DMS114 treated with DMSO at 0.1 percent for 48 hours (cell line): ENCODE measurements around the gene DYSF.
"Not testable (repeated sequence)": the region's sequence is repeated elsewhere in the genome, so short reads cannot be mapped to it uniquely, and the experiment has no call there.

Source experiments
- DNase-seq: peaks from one replicate; lab custom pipeline; 2025; ENCODE audit not compliant: unreplicated experiment; lab: John Stamatoyannopoulos, UW

Gene DYSF

DNA sequence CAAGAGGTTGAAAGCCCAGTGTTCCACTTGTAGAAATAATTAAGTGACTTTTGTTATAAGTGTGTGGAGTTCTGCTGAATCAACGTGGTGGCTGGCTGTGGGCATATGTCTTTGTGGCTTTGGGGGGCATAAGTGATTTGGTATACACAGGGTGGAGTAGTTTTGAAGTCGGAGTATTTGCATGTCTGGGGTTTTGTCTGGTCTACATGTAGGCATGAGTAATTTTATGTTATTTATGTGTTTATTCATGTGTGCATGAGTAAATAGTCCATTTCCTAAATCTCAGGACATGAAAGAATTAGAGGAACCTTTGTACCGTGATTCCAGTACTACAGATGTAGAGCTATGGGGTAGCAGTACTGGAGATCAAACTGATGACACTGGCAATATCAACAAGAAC, 179.7 kb downstream of the DYSF start:
- no peak for DNase-seq

DNA sequence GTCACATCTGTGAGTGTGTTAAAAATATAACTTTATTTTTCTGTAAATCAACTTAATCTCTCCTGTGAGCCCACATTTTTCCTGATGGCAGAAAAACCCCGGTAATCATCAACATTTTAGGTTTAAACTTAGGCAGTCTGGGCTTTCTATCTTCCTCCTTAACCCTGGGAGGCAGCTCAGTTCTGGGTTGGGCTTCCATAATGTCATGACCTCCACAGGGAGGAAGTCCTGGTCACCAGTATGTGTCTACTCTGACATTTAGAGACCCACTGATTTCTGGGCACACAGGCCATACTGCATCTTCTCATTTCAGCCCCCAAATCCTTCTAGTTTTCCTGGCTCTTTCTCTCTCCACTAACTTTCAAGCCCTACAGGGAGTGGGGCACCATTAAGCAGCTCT, 181.2 kb downstream of the DYSF start:
- DNase-seq = no peak

DNA sequence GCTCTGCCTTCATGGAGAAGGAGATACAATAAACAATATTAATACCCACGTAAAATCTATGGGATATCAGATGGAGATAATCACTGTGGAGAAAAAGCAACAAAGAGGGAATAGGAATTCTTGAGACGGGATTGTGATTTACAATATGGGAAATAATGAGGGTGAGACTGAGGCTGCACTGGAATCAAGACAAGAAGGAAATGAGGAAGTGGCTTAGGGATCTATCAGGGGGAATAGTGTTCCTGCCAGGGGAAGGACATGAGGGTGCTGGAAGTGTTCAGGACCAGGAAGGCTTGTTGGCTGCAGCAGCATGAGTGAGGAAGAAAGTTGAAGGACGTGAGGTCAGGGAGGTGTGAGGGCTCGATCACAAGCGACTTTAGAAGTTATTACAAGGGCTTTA, 182.4 kb downstream of the DYSF start:
- DNase-seq = no peak

DNA sequence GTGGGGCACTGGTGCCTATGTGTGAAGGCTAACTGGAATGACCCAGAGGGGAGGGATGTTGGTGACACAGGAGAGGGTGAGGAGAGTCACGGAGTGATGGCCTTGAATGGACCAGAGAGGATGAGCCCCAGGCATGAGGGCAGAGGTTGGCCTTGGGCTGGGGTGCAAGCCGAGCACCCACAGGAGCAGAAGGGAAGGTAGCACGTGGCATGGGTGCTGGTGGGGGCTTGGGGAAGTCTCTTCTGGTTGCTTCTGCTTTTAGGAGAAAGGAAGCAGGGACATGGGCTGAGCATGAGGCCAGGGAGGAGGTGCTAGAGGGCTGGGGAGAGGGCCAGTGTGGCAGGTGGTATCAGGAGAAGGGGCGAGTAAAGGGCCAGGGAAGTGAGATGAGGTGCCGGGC, 183.8 kb downstream of the DYSF start:
- no peak for DNase-seq

DNA sequence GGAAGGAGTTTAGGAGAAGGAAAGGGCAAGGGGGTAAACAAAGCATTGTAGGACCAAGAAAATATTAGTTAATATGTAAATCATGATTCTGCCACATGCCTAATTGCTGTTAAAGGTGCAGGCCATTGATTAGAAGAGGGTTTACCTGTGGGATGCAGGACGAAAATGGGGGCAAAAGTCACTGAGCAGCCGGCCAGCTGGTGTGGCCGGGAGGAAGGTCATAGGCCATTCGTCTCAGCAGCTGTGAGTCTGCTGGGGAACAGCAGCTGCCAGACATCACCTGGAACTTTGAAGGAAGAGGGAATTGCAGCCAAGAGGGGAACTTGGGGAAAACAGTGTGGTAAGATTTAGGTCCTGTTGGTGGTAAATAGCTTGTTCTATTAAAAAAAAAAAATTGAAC, 184.4 kb downstream of the DYSF start:
- no peak for DNase-seq

DNA sequence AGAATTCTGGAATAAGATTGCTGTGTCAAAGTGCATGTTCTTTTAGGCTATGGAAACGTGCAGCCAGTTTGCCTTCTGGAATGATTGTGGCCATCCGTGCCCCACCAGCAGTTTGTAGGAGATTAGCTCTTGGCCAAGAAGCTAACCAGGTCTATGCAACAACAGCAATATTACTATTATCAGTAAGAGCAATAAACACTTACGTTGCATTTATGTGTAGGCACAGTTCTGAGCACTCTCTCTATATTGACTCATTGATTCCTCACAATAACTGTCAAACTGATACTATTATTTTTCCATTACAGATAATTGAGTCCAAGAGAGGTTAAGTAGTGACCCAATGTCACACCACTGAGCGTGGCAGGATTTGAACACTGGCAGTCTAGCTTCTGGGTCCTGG, 186.4 kb downstream of the DYSF start:
- DNase-seq = no peak

DNA sequence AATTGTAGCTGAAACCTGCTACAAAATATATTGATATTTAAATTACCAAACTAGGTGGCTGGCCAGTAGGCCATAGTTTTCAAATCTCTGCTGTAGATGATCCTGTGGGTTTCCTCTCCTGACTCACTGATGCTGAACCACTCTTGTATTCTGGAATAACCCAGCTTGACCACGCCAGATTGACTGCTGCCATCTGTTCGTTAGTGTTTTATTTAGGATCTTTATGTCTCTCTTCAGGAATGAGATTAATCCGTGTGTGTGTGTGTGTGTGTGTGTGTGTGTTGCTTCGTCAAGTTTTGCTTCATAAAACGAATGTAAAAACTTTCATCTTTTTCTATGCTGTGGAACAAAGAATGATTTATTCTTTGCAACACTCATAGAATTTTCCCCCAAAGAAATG, 187.1 kb downstream of the DYSF start:
- DNase-seq = no peak

DNA sequence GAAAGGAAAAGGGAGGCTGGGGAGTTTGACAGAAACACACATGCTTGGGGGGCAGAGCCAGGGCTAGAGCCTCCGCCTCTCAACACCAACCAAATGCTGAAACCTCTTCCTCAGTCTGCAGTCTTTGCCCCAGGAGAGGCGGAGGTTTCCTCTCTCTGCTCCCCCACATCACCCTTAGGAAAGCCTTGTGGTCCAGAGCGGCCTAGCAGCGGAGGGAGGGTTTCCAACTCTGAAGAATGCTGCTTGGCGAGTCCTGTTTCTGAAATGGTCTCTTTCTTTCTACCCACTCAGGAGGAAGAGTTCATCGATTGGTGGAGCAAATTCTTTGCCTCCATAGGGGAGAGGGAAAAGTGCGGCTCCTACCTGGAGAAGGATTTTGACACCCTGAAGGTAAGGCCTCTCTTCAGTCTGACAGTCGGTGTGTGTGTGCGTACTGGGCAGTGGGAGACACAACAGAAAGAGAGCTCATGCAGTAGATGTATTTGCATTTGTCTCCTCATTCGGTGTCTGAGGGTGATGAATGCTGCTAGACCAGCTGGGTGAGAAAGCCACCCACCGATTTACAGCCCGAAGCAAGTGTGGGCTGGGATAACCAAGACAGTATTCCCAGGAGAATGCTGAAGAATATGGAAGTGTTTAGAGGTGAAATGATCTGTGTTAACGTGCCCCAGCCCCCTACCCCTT, 190.5 kb downstream of the DYSF start:
- no peak for DNase-seq

DNA sequence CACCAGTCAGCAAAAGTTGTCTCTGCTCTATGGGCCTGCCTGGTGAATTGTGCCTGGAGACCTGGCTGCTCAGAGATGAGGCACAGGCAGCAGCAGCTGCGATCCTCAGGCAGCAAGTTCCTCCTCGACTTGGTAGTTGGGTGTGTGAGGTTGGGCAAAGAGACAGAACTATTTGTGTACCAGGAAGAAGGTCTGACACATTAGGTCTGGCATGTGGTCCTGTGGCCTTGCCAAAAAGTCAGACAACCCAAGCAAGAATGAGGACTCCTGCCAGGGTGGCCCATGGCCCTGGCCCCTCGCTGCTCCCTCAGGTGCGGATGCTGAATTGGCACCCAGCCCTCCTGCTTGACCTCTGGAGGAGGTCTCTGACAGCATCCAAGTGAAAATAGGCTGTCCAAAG, 192.7 kb downstream of the DYSF start:
- DNase-seq = no peak

DNA sequence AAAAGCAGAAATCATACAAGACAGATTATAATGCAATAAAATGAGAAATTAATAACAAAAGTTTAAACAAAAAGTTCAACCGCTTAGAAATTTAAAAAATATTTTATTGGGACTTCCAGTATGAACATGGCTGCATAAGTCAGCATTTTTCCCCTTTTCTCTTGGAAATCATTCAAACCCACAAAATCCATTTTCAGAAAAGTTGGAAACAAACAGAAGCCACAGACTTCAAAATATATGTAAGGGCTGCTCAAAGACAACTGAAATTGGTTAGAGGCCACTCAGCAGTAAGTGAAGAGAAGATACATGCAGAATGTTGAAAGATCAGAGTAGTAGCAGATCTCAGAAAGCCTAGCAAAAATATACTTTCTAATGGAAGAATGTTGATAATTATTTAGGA, 194.0 kb downstream of the DYSF start:
- DNase-seq = no peak

DNA sequence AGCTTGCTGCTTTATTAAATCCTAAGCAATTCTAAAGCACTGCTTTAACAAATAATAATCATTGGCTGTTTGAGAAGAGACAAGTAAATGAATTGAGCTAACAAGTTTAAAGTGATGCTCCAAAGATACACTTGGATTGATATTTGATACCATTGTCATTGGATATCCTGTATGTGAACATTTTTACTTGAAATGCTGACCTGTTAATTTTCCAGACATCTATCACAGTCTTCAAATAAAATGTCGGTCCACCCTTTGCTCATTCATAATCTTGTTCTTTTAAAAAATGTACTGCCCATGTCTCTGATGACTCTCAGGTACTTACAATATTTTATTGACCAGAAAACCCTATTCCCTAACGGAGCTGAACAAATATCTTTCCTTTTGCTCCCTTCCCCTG, 202.1 kb downstream of the DYSF start:
- DNase-seq = no peak

DNA sequence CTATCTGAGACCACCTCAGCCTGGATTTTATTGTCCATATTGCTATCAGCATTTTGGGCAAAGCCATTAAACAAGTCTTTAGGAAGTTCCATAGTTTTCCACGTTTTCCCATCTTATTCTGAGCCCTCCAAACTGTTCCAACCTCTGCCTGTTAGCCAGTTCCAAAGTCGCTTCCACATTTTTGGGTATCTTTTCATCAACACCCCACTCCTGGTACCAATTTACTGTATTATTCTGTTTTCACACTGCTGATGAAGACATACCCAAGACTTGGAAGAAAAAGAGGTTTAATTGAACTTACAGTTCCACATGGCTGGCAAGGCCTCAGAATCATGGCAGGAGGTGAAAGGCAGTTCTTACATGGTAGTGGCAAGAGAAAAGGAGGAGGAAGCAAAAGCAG, 204.9 kb downstream of the DYSF start:
- DNase-seq = not testable (repeated sequence)

DNA sequence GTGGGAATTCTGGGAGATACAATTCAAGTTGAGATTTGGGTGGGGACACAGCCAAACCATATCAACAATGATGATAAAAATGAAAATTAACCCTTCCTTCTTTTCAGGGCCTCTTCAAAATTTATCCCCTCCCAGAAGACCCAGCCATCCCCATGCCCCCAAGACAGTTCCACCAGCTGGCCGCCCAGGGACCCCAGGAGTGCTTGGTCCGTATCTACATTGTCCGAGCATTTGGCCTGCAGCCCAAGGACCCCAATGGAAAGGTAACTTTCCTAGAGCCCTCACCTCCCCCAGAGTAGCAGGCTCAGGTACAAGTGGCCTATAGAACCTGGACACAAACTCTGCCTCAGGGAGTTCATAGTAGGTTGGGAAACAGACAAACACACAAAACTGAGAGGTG, 205.4 kb downstream of the DYSF start:
- DNase-seq = no peak

DNA sequence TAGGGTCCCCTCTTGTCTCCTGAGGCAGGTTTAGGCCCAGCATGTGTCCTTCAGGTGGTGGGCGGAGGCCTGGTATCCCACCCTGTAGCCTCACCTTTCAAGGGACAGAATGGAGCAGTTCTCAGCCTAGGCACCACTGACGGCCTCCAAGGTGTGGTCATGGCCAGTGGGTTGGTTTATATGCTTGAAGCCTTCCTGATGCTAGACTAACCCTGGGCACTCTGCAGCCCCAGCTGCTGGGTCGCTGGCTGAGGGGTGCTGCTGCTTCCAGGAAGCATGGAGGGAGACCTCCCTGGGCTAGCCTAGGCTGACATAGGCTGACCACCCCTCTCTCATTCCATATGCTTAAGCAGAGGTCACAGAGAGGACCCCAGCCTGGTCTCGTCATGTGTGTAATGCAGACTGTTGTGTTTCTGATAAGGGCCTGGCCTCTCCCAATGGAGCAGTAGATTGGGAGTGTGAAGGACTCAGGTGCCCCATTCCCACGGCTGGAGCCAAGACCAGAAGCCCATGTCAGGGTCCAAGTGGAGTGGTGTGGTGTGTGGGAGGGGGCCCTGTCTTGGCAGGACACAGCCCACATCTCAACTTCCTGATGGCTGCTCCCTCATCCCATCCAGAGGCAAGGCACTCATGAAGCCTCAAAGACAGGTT, 206.6 kb downstream of the DYSF start:
- DNase-seq = no peak

DNA sequence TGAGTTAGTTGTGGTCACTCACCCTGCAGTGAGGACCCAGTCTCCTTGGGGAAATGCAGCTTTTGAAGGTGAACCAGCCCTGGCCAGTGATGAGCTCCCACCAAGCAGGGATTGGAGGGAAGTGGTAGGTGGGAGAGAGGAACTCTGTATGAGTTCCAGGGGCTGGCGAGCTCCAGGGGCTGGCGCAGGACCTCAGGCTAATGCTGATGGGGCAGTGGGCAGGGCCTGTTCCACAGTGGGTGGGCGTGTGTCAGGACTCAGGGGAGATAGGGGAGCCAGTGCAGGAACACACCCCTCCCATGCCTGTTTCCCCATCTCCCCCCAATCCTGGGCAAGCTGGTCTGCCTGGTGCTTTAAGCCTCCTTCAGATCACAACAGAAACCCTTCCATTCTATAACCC, 208.4 kb downstream of the DYSF start:
- no peak for DNase-seq

DNA sequence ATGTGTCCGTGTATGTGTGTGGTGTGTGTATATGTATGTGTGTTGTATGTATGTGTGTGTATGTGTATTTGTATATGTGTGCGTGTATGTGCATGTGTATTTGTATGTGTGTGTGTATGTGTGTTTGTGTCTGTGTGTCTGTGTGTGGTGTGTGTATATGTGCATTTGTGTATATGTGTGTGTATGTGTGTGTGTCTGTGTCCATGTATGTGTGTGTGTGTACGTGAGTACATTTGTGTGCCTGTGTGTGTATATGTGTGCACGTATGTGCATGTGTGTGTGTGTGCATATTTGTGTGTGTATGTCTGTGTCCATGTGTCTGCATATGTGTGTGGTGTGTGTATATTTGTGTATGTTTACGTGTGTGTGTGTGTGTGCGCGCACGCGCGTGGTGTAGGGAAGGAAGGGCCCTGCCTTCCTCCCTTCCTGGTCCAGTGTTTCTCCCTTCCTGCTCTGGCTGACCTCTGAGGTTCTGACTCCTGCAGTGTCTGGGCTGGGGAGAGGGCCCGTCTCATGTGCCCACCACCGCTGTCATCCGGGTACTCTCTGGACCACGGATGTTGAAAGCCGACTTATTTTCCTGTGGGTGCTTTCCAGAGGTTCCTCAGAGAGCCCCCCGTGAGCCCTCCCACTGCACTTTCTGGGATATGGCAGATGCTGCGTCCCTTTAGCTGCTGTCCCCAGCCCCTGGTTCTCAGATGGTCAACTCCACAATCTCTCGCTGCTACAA, 209.5 kb downstream of the DYSF start:
- no peak for DNase-seq

DNA sequence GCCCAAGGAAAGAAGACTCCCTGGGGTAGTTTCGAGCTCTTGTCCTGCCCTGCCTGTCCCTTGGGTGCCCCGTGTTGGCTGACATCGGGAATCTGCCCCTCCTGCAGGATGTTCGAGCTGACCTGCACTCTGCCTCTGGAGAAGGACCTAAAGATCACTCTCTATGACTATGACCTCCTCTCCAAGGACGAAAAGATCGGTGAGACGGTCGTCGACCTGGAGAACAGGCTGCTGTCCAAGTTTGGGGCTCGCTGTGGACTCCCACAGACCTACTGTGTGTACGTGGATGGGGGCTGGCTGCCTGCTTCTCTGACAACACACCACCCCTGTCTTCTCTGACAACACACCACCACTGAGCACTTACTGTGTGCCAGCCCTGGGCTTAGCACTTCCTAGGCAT, 210.8 kb downstream of the DYSF start:
- no peak for DNase-seq

DNA sequence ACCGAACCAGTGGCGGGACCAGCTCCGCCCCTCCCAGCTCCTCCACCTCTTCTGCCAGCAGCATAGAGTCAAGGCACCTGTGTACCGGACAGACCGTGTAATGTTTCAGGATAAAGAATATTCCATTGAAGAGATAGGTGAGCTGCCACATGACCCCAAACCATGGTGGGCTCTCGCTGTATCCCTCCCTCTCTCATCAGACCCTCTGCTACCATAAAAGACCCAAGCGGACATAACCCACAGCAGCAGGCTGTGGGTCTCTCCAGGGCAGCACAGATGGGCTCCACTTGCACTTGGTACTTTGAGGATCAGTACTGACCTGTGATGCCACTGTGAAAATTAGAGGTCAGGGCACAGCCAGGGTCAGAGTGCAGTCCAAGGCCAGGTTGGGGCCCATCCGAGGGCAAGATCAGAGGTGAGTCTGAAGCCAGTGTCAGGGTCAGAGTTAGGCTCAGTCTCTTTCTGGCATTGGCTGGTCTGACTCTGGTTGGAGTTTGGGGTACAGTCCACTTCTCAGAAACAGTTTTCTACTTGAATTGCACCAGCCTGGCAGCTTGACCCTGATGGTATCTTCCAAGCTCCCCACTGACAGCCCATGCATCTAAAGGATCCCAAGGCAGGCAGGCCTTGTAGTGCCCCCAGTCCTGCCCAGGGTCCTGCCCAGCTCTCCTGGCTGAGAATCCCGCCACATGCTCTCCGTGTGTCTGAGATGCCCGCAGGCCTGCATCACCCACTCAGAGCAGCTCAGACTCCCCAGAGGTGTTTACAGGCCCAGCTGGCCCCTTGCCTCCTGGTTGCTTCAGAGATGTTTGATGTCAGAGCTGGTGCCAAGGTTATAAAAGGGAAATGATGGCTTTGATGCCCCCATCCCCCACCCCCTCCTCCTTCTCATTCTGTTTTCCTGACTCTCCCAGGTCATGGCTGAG, 212.1 kb downstream of the DYSF start:
- DNase-seq = no peak

DNA sequence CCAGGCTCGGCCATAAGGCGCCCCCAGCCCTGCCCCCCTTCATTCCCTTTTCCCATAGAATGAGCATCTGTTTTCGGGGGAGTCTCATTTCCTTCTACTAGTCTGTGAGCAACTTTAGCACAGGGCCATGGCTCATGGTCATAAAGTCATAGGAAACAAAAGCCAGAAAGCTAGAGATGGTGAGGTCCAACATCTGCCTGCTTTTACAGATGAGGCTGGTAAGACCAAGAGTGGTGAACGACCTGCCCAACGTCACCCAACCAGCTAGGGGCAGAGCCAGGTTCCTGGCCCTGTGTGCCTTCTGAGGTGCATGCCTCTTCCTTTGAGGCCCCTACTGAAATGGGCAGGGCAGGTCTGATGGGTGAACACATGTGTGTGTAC, 212.7 kb downstream of the DYSF start:
- no peak for DNase-seq

DNA sequence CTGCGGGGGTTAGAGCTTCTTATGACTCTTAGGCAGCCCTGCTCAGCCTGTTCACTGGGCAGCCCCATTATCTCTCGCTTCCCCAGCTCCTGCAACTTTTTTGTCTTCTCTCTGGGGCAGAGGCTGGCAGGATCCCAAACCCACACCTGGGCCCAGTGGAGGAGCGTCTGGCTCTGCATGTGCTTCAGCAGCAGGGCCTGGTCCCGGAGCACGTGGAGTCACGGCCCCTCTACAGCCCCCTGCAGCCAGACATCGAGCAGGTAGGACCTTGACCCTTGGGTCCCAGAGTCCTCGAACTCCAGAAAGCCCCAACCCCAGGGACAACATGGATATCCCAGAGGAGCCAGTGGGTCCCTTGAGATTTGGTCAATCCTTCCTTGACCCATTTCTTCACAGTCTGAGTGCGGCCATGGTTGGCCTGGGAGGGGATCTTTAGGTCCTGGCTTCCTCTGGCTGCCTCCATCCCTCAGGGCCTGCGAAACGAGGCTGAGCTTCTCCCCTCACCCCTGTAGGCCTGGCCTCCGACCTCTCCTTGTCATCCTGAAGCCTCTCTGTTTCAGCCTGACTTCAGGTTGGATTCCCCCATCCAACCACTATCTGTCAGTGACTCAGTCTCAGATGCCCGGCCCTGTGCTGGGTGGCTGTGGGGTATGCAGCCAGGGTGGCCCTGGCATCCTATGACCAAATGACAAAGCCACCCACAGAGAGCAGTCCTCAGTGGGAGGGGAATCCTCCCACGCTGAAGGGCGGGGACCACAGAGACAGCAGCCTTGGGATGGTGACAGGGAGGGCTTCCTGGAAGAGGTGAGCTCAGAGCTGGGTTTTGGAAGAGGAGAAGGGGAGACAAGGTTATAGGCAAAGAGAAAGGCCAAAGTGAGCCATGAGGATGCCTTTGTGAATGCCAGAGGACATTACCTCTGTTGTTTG, 214.2 kb downstream of the DYSF start:
- no peak for DNase-seq
